Lung (tissue), 12 donors: ENCODE measurements around the gene CD69. TPM values are rescaled to one million over a fixed set of nuclear protein-coding genes. Genes with fewer than 3 reads are reported as not detected.

Experiments
- ATAC-seq: fragments of 200-7000 bp; cut with Tn5 transposase; one replicate; pipeline ENCODE4 v1.9.1; 2020; ENCODE audit warnings: moderate number of reproducible peaks; ENCODE audit not compliant: insufficient read depth, low FRiP score
- DNase-seq, 3 donors: peaks; one replicate each; pipeline ENCODE4 v3.0.0-alpha.2; 2013 to 2017
- H3K27ac ChIP-seq, 2 donors: one replicate each; pipeline ENCODE4 v1.5.1; 2013; ENCODE audit warnings: mild to moderate bottlenecking in 2 of 2, moderate library complexity in 2 of 2, control low read depth in 1 of 2, inconsistent platforms in 1 of 2, low read depth in 1 of 2, low read length in 1 of 2
- H3K27me3 ChIP-seq, 3 donors: one replicate each; pipeline ENCODE4 v1.5.1; 2013; ENCODE audit warnings: low read length in 2 of 3; ENCODE audit not compliant: control insufficient read depth in 3 of 3, insufficient read depth in 3 of 3
- H3K36me3 ChIP-seq, 4 donors: one replicate each; pipeline ENCODE4 v1.5.1; 2013; ENCODE audit warnings: low read length in 4 of 4, mild to moderate bottlenecking in 1 of 4, moderate library complexity in 1 of 4; ENCODE audit not compliant: control insufficient read depth in 4 of 4, insufficient read depth in 4 of 4
- H3K4me1 ChIP-seq, 5 donors: one replicate each; pipeline ENCODE4 v1.5.1; 2013; ENCODE audit warnings: low read length in 5 of 5, mild to moderate bottlenecking in 2 of 5, moderate library complexity in 1 of 5; ENCODE audit not compliant: control insufficient read depth in 5 of 5, insufficient read depth in 5 of 5
- H3K4me3 ChIP-seq: one replicate; pipeline ENCODE4 v1.5.1; 2013; ENCODE audit warnings: mild to moderate bottlenecking, control low read depth, moderate library complexity
- H3K9ac ChIP-seq, 2 donors: one replicate each; pipeline ENCODE4 v1.5.1; 2013; ENCODE audit warnings: low read length in 2 of 2, control low read depth in 1 of 2; ENCODE audit not compliant: insufficient read depth in 1 of 2
- H3K9me3 ChIP-seq, 4 donors: one replicate each; pipeline ENCODE4 v1.5.1; 2013; ENCODE audit warnings: low read length in 3 of 4, mild to moderate bottlenecking in 1 of 4, moderate library complexity in 1 of 4; ENCODE audit not compliant: control insufficient read depth in 4 of 4, insufficient read depth in 3 of 4
- CTCF ChIP-seq: IDR thresholded peaks from 2 replicates; pipeline ENCODE4 v1.5.1; 2012; ENCODE audit warnings: mild to moderate bottlenecking; ENCODE audit errors: control extremely low read depth, extremely low read depth
- WGBS, 2 donors: extraction: QIAGEN DNeasy Blood & Tissue Kit; methylation state at CpG; one replicate each; pipeline ENCODE4 v1.1.7; 2013; 5-methylcytosine and 5-hydroxymethylcytosine counted together
- polyA plus RNA-seq, 2 donors: library from polyadenylated mRNA; stranded (reverse); fragments of 200-250 nt; gene quantifications; one replicate each; pipeline ENCODE4 v1.2.1, GENCODE V29; 2013
- total RNA-seq, 2 donors: library from RNA; depleted of rRNA in 1 of 2; stranded (reverse); fragments of >200 nt in 1 of 2; gene quantifications; one replicate each; pipeline ENCODE4 v1.2.1, GENCODE V29; 2014 to 2021
- donor health status: control.
- donor health status: control.
- donor health status: Bipolar disorder and iron deficiency.
- donor health status: healthy.
- donor health status: DM: yes; HTN: yes; CAD: no.

Gene CD69
- total and polyA plus RNA-seq, 4 donors = 3.9 to 17.4 (median 9.7) TPM

GRCh38 chr12:9784816-9785215 lies 24.1 kb upstream of the CD69 start:
- ATAC-seq (no peak), DNase-seq (no peak)
- WGBS, 2 donors = 70 to 82% methylated on average over 3 of the region's 3 CpGs
- no peaks in the 10 kb centered on the region for H3K4me1 ChIP-seq
- H3K36me3 ChIP-seq = no peaks in the 10 kb centered on the region
- H3K27me3 ChIP-seq = no peaks in the 10 kb centered on the region
- no peak overlapping the region for H3K9ac ChIP-seq
- H3K4me3 ChIP-seq = no peak overlapping the region
- H3K9me3 ChIP-seq = peaks cover 0 to 3% (median 0%) of the 10 kb centered on the region in 4 donors
- no peak overlapping the region for H3K27ac ChIP-seq
- no peak for TF ChIP-seq CTCF

- Histone ChIP-seq H3K9ac (no peak overlapping the region), H3K9me3 (peaks cover 0 to 3% (median 0%) of the 10 kb centered on the region in 4 donors), H3K36me3 (no peaks in the 10 kb centered on the region), H3K27ac (no peak overlapping the region), H3K4me3 (no peak overlapping the region), H3K27me3 (no peaks in the 10 kb centered on the region), H3K4me1 (no peaks in the 10 kb centered on the region)
- WGBS, 2 donors = 98% methylated on average over 2 of the region's 2 CpGs
- TF ChIP-seq CTCF = no peak
- ATAC-seq = no peak
- no peak for DNase-seq
Measured at GRCh38 chr12:9784326-9784725, 23.6 kb upstream of the CD69 start.

GRCh38 chr12:9782547-9783382 lies 22.1 kb upstream of the CD69 start:
- 80 to 87% methylated on average over 7 of the region's 7 CpGs for WGBS, 2 donors
- no peak for TF ChIP-seq CTCF
- Histone ChIP-seq H3K9ac (no peak overlapping the region), H3K27me3 (no peaks in the 10 kb centered on the region), H3K4me3 (no peak overlapping the region), H3K9me3 (peaks cover 0 to 3% (median 0%) of the 10 kb centered on the region in 4 donors), H3K4me1 (no peaks in the 10 kb centered on the region), H3K36me3 (no peaks in the 10 kb centered on the region), H3K27ac (no peak overlapping the region)
- ATAC-seq (no peak), DNase-seq (no peak)
